ENCODE measurements around the gene BCAT1. TPM values are rescaled to one million over a fixed set of nuclear protein-coding genes. Genes with fewer than 3 reads are reported as not detected.

The BCAT1 gene
- total and polyA plus RNA-seq, 2 experiments from 2014 or later: 46.4 to 72.8 TPM

DNA sequence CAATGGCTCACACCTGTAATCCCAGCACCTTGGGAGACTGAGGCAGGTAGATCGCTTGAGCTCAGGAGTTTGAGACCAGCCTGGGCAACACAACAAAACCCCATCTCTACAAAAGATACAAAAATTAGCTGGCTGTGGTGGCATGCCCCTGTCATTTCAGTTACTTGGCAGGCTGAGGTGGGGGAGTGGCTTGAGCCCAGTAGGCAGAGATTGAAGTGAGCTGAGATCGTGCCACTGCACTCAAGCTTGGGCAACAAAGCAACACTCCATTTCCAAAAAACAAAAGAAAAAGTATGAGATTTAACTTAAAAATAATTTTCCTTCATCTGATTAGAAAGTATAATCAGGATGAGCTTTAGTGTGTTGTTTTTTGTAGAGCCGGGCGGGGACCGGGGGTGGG is 47.9 kb upstream of the BCAT1 start:
- H3K9me2 ChIP-seq (replicated peaks; ENCODE audit: insufficient read depth): no peaks in the 10 kb centered on the region
- TF ChIP-seq EZH2phosphoT487 (IDR thresholded peaks at IDR 0.05; ENCODE audit: low read depth, severe bottlenecking, unreplicated experiment): no peak
- no peak for TF ChIP-seq CTCF (IDR thresholded peaks at IDR 0.05; ENCODE audit: poor library complexity)
- no peak for TF ChIP-seq EZH2 (IDR thresholded peaks at IDR 0.05; ENCODE audit: borderline replicate concordance)
- WGBS (ENCODE audit: low lambda C conversion rate, missing lambda C conversion rate): 99% methylated on average over 5 of the region's 5 CpGs

DNA sequence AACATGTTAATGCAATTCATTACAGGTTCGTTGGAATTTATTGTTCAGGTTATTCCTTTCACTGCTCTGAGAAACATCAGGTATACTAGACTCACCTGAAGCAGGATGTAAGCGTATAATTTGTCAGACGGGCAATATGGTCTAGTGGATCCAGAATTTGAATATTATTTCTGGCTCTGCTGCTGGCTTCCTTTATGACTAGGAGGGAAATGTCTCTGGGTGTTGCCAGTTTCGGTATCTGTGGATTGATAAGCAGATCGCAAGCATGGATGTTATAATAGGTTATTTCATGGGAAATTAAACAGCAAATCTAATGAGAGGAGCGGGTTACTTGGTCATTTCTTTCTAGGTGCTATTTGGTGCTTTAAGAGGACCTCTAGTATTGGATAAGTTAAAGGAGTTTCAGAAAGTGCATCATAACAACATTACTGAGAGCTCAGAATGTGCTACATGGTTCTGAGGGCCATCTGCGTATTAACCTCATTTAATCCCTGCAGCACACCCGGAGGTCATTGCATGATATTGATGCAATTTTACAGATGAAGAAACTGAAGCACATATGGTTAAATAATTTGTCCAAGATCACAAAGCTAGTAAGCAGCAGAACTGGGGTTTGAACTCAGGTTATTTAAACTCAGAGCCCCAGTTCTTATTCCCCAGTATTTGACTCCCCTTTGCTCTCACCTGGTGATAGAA is 47.3 kb upstream of the BCAT1 start:
- no peak for TF ChIP-seq CTCF (IDR thresholded peaks at IDR 0.05; ENCODE audit: poor library complexity)
- no peak for TF ChIP-seq EZH2phosphoT487 (IDR thresholded peaks at IDR 0.05; ENCODE audit: low read depth, severe bottlenecking, unreplicated experiment)
- TF ChIP-seq EZH2 (IDR thresholded peaks at IDR 0.05; ENCODE audit: borderline replicate concordance): no peak
- Histone ChIP-seq H3K9me2 (replicated peaks; ENCODE audit: insufficient read depth) (no peaks in the 10 kb centered on the region), H3K27ac (no peak overlapping the region), H3K4me1 (ENCODE audit: insufficient read depth) (no peaks in the 10 kb centered on the region), H3K36me3 (replicated peaks; ENCODE audit: insufficient read depth, low read depth) (no peaks in the 10 kb centered on the region), H4K20me1 (ENCODE audit: insufficient read depth, poor library complexity, severe bottlenecking) (no peaks in the 10 kb centered on the region), H3K4me3 (no peak overlapping the region), H3K79me2 (no peaks in the 10 kb centered on the region), H2AFZ (no peak overlapping the region), H3K9me3 (ENCODE audit: low read depth) (no peaks in the 10 kb centered on the region), H3K27me3 (peaks cover 4% of the 10 kb centered on the region), H3K4me2 (no peak overlapping the region)
- DNase-seq (ENCODE audit: low spot score): no peak
- 88% methylated on average over 8 of the region's 8 CpGs for WGBS (ENCODE audit: low lambda C conversion rate, missing lambda C conversion rate)

More for the DNA sequence above, 47.9 kb upstream of the BCAT1 start:
- Histone ChIP-seq H3K79me2 (no peaks in the 10 kb centered on the region), H3K4me2 (no peak overlapping the region), H3K27ac (no peak overlapping the region), H3K9me3 (ENCODE audit: low read depth) (no peaks in the 10 kb centered on the region), H3K36me3 (replicated peaks; ENCODE audit: insufficient read depth, low read depth) (no peaks in the 10 kb centered on the region), H2AFZ (no peak overlapping the region), H3K4me3 (no peak overlapping the region), H3K4me1 (ENCODE audit: insufficient read depth) (no peaks in the 10 kb centered on the region), H3K27me3 (peaks cover 4% of the 10 kb centered on the region), H4K20me1 (ENCODE audit: insufficient read depth, poor library complexity, severe bottlenecking) (no peaks in the 10 kb centered on the region)
- no peak for DNase-seq (ENCODE audit: low spot score)

DNA sequence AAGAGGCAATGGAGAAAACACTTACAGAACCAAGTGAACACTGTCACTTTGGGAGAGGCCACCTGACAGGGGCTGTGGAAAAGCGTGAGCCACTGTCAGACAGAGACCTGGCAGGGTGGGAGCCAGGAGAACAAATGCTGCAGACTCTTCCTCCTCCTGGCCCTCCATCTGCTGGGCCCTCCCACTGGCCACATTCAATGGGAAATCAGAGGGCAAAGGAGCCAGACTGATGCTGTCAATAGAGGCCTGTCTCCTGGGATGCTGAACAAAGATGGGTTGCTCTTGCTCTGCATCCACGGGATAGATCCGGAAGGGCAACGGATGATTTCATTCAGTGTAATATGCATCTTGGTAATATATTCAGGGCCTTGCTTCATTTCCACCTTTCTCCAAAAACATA is 44.9 kb upstream of the BCAT1 start:
- H2AFZ ChIP-seq: no peak overlapping the region
- no peaks in the 10 kb centered on the region for H3K9me2 ChIP-seq (replicated peaks; ENCODE audit: insufficient read depth)
- H3K27ac ChIP-seq: no peak overlapping the region
- H3K4me1 ChIP-seq (ENCODE audit: insufficient read depth): no peaks in the 10 kb centered on the region
- H3K79me2 ChIP-seq: no peaks in the 10 kb centered on the region
- peaks cover 4% of the 10 kb centered on the region for H3K27me3 ChIP-seq
- DNase-seq (ENCODE audit: low spot score): no peak
- H3K4me3 ChIP-seq: no peak overlapping the region
- WGBS (ENCODE audit: low lambda C conversion rate, missing lambda C conversion rate): 89% methylated on average over 4 of the region's 4 CpGs
- H4K20me1 ChIP-seq (ENCODE audit: insufficient read depth, poor library complexity, severe bottlenecking): no peaks in the 10 kb centered on the region
- no peaks in the 10 kb centered on the region for H3K36me3 ChIP-seq (replicated peaks; ENCODE audit: insufficient read depth, low read depth)
- TF ChIP-seq CTCF (IDR thresholded peaks at IDR 0.05; ENCODE audit: poor library complexity) (no peak), EZH2phosphoT487 (IDR thresholded peaks at IDR 0.05; ENCODE audit: low read depth, severe bottlenecking, unreplicated experiment) (no peak), EZH2 (IDR thresholded peaks at IDR 0.05; ENCODE audit: borderline replicate concordance) (no peak)
- no peak overlapping the region for H3K4me2 ChIP-seq
- no peaks in the 10 kb centered on the region for H3K9me3 ChIP-seq (ENCODE audit: low read depth)

All from hepatocyte (in vitro differentiated cells).